ENCODE measurements around the gene MARCHF10. TPM values are rescaled to one million over a fixed set of nuclear protein-coding genes. Genes with fewer than 3 reads are reported as not detected.

Gene MARCHF10
- polyA plus RNA-seq, 1 donor, result 1.00 TPM

- DNase-seq, result no peak
These were observed 13.3 kb upstream of the MARCHF10 start for GRCh38 chr17:62821189-62822079.

DNA sequence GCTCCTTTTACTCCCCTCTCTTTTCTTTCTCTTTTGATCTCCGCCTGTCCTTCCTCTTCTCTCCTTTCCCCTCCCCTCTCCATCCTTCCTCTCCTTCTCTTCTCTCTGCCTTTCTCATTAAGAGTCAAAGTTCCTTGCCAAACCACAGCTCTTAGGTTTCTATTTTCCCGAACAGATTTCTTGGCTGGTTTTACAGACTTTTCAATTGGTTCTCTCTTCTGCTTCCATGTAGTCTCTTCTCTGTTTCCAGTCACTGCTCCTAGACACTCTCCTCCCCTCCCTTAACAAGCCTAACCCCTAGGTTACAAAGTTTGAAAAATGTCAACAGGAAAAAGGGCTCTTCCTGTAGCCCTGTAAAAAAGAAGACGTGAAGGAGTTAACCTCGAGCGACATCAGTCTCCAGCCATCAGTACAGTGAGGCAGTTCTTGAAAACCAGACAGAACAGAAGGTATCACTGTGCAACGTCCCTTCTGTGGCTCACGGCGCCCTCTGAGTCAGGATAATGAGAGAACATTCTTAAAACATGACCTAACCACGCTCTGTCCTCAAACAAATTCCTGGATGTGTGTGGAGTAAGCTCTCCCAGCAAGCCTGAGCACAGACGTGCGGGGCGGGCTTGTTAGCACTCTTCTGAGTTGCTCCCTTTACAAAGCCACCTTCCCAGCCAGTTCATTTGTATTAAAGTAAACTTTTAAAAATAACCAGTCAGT lies 11.6 kb upstream of the MARCHF10 start:
- peak; percentile 78 for DNase-seq

DNA sequence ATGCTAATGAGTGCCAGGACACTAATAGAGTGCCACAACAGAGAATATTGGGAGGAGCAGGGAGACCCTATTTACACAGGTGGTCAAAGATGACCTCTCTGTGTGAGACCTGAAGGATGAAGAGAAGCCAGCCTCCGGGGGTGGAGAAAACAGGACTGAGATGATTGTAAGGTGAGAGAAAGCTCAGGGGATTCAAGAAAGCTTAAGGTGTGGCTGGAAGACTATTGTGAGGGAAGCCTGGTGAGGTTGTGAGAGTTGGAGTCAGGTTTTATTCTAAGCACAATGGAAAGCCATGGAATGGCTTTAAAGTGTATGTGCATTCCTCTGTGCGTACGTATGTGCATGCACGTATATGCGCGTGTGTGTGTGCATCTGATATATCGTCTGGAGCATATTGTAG lies 10.4 kb upstream of the MARCHF10 start:
- DNase-seq, result no peak

DNA sequence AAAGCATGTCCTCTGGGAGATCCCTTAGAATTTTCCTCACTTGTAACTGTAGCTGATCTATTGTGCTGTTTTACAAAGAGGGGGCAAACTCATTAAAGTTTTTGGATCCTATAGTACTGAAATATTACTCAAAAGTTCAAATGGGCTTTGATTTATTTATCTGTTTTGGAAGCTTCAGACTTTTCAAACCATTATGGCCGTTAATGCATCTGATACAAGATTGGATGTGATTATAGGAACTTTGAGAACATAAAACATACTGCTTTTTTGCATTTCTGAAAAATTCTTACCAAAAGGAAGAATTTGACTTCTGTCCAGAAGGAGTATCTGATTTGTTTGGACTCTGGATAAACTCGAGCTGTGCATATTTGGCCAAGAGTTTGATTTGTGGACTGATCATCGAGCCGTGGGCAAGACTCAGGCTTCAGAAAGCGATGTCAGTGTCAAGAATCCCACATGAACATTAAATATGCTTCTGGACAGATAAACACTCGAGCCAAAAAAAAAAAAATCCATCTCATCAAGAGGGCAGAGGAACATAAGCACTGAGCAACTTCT lies 8.2 kb upstream of the MARCHF10 start:
- no peak for DNase-seq

GRCh38 chr17:62809656-62810055 lies 1.5 kb upstream of the MARCHF10 start:
- no peak for DNase-seq

DNA sequence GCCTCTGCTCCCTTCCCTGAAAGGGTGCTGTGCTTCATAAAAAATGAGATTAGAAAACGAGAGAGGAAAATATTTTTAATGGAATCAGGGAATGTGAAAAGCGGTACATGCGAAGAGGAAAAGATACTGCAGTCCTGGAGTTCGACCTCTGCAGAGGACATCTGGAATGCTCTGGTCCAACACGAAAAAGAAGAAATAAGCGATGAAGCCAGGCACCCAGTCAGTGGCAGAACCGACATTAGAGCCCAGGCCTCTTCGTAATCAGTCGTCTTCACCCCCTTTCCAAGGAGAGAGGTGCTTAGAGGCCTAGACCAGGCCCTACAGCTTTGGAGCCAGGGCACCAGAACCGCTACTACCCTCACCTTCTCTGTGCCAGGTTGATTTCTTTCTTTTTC lies 459 bp upstream of the MARCHF10 start:
- DNase-seq, result no peak

DNA sequence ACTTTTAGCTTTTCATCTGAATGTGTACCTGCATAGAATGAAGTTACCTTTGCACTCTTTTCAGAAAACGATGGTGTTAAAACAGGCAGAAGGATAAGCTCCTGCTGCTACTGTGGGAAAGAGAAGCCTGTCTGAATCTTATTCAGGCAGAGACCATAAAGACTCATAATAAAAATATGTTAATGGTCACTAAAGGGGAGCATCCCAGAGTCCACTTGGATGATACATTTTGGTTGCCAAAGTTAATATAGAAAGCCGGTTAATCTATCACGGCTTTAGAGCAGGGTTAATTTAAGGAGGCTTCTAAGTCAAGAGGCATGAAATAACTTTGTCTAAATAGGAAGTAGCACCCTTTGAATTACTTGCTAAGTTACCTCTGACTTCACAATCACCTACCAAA lies 2.9 kb downstream of the MARCHF10 start:
- no peak for DNase-seq

- no peak for DNase-seq
These were observed 3.3 kb downstream of the MARCHF10 start for GRCh38 chr17:62804822-62805221.

DNA sequence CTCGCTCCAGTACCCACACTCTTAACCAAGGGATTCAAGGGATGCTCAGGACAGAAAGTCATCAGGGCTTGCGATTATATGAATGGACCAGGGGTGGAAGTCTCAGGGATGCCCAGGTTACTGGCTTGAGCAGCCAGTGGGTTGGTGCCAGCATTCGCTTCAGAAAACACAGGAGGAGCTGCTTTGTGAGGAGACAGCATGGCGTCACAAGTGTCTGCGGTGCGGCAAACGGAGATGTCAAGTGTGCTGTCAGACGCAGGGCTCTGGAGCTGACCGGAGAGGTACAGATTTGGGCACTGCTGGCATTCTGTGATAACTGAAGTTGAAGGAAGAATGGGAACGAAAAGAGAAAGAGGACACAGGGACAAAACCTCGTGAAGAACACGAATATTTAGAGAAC lies 4.1 kb downstream of the MARCHF10 start:
- no peak for DNase-seq

GRCh38 chr17:62802561-62803205 lies 5.4 kb downstream of the MARCHF10 start:
- no peak for DNase-seq

GRCh38 chr17:62801553-62802114 lies 6.5 kb downstream of the MARCHF10 start:
- no peak for DNase-seq

DNA sequence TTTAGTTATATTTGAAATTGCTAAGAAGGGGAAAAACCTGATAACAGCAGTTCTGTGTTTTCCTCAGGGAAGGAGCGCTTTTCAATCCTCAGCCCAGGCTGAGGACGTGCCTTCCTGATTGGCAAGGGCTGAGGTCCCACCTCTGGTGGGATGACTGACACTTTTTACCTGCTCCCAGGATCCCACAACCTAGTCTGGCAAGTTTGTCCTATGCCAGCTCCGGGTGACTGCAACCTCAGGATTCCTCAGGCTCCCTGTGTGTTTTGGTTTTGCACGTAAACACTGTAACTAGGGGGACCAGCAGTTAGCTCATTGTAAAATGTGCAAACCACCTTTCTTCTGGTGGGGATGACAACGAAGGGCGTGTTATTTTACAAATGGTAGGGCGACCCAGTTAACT lies 7.5 kb downstream of the MARCHF10 start:
- DNase-seq, result peak; percentile 73

- DNase-seq, result no peak
These were observed 10.2 kb downstream of the MARCHF10 start for GRCh38 chr17:62797959-62798358.

DNA sequence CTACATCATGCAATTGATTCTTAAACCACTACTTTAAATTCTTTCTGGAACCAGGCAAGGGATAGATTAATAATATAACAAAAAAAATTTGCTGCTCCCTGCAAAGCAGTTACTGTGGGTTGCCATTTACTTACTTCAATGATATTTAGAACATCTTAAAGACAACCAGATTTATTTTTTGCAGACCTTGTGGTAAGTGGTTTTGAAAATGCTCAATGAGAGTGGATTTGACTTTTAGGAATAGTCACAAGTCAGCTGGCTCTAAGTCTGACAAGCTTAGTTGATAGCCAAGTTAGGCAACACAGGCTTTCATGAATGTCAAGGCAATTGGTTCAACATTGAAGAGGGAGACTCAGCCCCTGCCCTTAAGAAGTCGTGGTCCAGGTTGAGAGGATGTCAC lies 11.8 kb downstream of the MARCHF10 start:
- no peak for DNase-seq

GRCh38 chr17:62794666-62794971 lies 13.5 kb downstream of the MARCHF10 start:
- no peak for DNase-seq

DNA sequence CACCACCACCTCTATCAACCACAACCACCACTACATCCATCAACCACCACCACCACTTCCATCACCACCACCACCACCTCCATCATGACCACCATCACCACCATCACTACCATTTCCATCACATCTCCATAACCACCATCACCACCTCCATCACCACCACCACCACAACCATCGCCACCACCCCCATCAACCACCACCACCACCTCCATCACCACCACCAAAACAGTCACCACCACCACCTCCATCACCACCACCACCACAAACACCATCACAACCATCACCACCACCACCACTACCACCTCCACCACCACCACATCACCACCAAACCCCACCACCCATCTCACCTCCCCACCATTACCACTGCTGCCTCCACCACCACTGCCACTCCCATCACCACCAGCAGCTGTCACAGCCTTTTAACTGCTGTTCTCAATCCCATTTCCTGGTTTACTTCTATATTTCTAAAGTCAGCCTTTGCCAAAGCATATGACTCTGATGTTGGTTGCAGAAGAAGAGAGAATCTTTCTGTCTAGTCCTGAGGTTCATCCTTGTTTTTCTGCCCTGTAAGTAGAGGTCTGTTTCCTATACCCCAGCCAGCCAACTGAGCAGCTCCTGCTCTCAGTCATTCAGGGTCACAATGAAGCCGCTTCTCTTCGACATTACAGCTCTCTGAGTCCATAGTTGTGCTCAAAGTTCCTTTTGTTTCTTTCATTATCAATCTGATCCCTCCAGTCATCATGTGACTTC lies 14.0 kb downstream of the MARCHF10 start:
- DNase-seq, result no peak

DNA sequence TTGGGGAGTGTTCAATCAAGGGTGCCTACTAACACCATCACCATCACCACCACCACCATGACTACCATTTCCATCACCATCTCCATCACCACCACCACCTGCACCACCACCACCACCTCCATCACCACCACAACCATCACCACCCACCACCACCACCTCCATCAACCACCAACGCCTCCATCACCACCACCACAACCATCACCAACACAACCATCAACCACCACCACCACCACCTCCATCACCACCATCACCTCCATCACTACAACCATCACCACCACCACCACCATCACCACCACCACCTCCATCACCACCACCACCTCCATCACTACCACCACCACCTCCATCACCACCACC lies 15.7 kb downstream of the MARCHF10 start:
- DNase-seq, result no peak

DNA sequence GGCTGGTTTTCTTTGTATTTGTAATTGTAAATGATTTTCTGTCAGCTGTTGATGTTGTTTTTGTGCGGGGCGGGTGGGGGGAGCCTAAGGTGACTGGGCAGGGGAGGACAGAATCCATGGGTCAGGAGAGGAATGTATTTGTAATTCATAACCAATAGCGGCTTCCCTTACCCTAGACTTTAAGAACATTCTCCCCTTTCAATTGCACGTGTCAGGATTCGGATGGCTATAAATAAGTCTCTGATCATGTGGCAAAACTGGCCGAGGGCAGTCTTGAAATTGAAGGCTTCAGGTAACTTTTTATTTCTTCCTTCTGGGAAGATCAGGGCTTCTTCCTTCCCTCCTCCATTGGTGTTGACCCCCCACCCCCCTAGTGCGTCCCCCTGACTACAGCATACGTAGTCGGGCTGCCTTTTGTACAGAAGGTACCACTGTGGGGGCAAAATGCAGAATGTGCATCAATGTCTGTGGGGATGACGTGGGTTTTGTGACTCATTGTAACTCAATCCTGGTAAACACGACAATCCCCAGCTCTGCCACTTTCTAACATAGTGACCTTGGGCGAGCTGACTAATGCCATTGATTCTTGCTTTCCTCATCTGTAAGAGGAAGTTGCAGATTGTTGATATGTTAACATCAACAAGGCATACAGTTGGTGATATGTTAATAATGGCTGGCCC lies 16.2 kb downstream of the MARCHF10 start:
- no peak for DNase-seq

DNA sequence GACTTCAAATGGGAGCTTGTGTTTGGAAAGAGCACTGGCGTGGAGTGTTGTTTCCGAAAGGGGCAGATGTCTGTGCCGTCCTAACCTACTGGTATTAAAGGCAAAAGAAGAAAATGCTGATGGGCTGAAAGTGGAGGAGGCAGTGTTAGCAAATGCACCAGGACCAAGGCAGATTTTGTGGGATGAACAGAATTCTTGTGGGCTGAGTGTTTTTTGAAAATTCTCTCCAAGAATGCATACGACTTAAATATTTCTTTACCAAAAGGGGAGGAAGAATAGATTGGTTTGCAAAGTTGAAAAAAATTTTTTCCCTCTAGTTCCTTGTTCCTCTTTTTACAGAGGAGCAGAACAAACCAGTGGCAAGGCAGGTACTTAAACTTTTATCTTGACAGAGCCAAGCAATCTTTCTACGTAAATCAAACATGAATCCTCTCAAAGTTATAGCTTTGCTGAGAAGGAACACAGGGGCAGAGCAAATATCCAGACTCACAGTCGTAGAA lies 16.8 kb downstream of the MARCHF10 start:
- no peak for DNase-seq

DNA sequence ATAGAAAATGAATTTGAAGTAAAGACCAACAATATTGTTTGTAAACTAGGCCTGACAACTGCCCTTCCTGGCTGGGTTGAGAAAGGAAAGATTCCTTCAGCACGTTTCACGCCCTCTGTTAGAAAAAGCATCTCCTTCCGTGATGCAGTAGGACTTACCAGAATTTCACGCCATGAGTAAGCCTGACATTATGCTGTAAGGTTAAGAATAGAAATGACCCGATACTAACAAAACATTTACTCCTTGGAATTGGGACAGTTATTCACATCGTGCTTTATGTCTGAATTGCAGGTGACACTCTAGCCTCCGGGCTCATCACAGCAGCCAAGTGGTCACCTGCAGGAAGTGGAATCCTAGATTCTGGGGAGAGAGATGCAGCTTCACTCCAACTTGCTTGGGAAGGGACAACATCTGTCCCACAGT lies 17.5 kb downstream of the MARCHF10 start:
- DNase-seq, result no peak

DNA sequence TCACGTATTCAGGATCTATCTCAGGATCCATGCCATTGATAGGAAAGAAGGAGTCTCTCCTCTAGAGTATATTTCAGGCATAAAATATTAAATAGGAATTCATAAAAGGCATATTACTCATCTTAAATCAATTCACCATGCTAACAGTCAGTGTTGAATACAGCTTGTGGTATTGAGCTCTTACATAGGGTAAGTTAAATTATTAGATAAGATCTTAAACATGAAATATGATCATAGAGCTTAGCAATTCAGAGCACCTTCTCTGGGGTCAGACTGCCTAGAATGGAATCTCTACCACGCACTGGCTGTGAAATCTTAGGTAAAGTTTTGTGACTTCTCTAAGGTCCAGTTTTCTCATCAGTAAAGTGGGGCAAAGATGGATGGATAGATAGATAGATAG lies 20.7 kb downstream of the MARCHF10 start:
- no peak for DNase-seq

All from left kidney (tissue), 2 donors.